OCI-LY7 (cell line): ENCODE data around the gene CXCL11.

Experiments
- EZH2phosphoT487 ChIP-seq: fragments of 200-600 bp; sonication (generic); IDR thresholded peaks from 2 replicates; pipeline ENCODE4 v1.6.1; 2018; ENCODE audit warnings: low read depth, borderline replicate concordance, mild to moderate bottlenecking, mixed run types, antibody characterized with exemption, low read length, moderate library complexity, mixed read lengths
- TF ChIP-seq, protein P1 (sequence below): fragments of 200-600 bp; sonication (generic); conservative IDR thresholded peaks from 2 replicates; pipeline ENCODE4 v1.5.1; 2014; ENCODE audit warnings: mild to moderate bottlenecking, antibody characterized with exemption, low read length, moderate library complexity, mixed read lengths

DNA sequence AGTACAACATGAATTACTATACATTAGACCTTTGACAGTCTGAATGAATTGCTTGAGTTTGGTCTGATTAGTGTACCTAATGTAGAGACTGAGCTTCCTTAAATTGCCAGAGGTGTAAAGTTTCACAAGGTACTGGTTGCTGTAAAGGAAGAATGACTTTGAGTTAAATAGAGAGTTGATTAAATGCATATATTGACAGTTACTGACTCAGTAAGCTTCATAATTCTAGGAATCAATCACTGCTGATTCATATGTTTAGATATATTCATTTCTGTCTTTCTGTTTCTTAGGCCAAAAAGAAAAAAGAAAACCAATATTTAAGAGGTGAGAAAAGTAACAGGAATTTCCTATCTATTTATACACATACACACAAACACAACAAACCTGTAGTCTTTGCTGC lies 22.4 kb upstream of the CXCL11 start:
- TF ChIP-seq, protein P1, sequence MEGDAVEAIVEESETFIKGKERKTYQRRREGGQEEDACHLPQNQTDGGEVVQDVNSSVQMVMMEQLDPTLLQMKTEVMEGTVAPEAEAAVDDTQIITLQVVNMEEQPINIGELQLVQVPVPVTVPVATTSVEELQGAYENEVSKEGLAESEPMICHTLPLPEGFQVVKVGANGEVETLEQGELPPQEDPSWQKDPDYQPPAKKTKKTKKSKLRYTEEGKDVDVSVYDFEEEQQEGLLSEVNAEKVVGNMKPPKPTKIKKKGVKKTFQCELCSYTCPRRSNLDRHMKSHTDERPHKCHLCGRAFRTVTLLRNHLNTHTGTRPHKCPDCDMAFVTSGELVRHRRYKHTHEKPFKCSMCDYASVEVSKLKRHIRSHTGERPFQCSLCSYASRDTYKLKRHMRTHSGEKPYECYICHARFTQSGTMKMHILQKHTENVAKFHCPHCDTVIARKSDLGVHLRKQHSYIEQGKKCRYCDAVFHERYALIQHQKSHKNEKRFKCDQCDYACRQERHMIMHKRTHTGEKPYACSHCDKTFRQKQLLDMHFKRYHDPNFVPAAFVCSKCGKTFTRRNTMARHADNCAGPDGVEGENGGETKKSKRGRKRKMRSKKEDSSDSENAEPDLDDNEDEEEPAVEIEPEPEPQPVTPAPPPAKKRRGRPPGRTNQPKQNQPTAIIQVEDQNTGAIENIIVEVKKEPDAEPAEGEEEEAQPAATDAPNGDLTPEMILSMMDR: no peak
- no peak for TF ChIP-seq EZH2phosphoT487
